ENCODE data around the gene CIITA.

DNA sequence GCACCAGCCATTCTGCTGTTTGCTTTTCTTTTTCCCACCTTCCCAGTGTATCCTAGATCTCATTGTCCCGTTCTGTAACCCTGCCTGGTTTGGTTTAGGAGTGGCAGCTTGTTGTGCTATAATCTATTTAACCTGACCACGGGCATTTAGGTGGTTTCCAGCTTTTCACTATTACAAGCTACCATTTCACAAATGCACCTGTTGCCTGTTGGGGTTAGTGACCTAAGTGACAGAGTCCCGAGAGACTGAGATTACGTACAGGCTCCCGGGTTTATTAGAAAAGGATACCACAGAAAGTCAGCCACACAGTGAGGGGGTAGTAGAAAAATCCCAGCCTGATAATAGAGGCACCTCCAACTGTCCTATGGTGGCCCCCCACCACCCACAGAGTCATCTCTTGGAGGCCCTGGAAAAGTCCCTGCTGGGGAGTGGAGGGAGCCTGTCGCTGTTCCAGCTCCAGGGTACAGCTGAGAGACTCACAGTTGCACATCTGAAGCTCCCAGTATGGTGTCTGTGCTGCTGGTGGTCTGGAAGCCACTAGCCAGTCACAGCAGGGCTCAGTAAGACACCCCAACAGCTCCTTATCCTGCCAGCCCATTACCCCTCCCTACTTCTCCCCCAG is 88.5 kb downstream of the CIITA start:
- TF ChIP-seq, protein P1, sequence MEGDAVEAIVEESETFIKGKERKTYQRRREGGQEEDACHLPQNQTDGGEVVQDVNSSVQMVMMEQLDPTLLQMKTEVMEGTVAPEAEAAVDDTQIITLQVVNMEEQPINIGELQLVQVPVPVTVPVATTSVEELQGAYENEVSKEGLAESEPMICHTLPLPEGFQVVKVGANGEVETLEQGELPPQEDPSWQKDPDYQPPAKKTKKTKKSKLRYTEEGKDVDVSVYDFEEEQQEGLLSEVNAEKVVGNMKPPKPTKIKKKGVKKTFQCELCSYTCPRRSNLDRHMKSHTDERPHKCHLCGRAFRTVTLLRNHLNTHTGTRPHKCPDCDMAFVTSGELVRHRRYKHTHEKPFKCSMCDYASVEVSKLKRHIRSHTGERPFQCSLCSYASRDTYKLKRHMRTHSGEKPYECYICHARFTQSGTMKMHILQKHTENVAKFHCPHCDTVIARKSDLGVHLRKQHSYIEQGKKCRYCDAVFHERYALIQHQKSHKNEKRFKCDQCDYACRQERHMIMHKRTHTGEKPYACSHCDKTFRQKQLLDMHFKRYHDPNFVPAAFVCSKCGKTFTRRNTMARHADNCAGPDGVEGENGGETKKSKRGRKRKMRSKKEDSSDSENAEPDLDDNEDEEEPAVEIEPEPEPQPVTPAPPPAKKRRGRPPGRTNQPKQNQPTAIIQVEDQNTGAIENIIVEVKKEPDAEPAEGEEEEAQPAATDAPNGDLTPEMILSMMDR (IDR thresholded peaks at IDR 0.05), result no peak
- no peak for TF ChIP-seq POLR2A (IDR thresholded peaks at IDR 0.05)

All from Peyer's patch (tissue), 4 donors.